Mammary epithelial cell (primary cell): ENCODE measurements around the gene EYS.

Experiments used
- EZH2 ChIP-seq: IDR thresholded peaks from 2 replicates; pipeline ENCODE4 v1.6.1; 2012; ENCODE audit warnings: low read length, inconsistent platforms, borderline replicate concordance
- TF ChIP-seq, protein P1 (sequence below), 2 donors: IDR thresholded peaks in 1 of 2; conservative IDR thresholded peaks in 1 of 2; 2 replicates each; pipeline ENCODE4 v1.5.1; 2011 to 2012; ENCODE audit warnings: inconsistent platforms in 2 of 2, low read length in 2 of 2, mild to moderate bottlenecking in 2 of 2, control low read depth in 1 of 2, low read depth in 1 of 2; ENCODE audit not compliant: insufficient read depth in 1 of 2; ENCODE audit errors: extremely low read depth in 1 of 2

DNA sequence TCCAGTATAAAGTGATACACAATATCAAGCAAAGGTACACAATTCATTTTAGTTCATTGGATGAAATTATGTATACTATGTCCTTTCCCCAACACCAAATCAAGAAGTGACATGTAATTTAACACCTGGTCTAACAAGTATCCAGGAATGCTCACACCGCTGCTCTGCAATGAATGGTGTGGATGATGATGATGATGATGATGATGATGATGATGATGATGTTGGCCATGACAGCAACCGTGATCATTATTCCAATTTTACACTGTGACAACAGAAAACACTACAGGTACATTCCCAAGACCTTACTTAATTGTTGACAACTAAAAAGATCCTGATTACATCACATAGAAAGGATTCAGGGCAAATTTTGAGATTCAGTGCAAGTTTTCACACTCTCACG lies 1449.4 kb downstream of the EYS start:
- TF ChIP-seq, protein P1, sequence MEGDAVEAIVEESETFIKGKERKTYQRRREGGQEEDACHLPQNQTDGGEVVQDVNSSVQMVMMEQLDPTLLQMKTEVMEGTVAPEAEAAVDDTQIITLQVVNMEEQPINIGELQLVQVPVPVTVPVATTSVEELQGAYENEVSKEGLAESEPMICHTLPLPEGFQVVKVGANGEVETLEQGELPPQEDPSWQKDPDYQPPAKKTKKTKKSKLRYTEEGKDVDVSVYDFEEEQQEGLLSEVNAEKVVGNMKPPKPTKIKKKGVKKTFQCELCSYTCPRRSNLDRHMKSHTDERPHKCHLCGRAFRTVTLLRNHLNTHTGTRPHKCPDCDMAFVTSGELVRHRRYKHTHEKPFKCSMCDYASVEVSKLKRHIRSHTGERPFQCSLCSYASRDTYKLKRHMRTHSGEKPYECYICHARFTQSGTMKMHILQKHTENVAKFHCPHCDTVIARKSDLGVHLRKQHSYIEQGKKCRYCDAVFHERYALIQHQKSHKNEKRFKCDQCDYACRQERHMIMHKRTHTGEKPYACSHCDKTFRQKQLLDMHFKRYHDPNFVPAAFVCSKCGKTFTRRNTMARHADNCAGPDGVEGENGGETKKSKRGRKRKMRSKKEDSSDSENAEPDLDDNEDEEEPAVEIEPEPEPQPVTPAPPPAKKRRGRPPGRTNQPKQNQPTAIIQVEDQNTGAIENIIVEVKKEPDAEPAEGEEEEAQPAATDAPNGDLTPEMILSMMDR (conservative IDR thresholded peaks at IDR 0.05 in 1 of 2, IDR thresholded peaks at IDR 0.05 in 1 of 2; ENCODE audit: extremely low read depth in 1 of 2, insufficient read depth in 1 of 2, low read depth in 1 of 2, low read length in 2 of 2) = no peak
- TF ChIP-seq EZH2 = no peak
